Activated T-cell treated with anti-CD3 and anti-CD28 coated beads for 48 hours (primary cell): Measurements from ENCODE around the gene VSTM2L.
"Not testable (repeated sequence)": the region's sequence is repeated elsewhere in the genome, so short reads cannot be mapped to it uniquely, and the experiment has no call there.

Experiments used
- DNase-seq: peaks from one replicate; pipeline ENCODE4 v3.0.0-alpha.2; 2020; ENCODE audit warnings: low read depth

Gene VSTM2L, protein sequence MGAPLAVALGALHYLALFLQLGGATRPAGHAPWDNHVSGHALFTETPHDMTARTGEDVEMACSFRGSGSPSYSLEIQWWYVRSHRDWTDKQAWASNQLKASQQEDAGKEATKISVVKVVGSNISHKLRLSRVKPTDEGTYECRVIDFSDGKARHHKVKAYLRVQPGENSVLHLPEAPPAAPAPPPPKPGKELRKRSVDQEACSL

DNA sequence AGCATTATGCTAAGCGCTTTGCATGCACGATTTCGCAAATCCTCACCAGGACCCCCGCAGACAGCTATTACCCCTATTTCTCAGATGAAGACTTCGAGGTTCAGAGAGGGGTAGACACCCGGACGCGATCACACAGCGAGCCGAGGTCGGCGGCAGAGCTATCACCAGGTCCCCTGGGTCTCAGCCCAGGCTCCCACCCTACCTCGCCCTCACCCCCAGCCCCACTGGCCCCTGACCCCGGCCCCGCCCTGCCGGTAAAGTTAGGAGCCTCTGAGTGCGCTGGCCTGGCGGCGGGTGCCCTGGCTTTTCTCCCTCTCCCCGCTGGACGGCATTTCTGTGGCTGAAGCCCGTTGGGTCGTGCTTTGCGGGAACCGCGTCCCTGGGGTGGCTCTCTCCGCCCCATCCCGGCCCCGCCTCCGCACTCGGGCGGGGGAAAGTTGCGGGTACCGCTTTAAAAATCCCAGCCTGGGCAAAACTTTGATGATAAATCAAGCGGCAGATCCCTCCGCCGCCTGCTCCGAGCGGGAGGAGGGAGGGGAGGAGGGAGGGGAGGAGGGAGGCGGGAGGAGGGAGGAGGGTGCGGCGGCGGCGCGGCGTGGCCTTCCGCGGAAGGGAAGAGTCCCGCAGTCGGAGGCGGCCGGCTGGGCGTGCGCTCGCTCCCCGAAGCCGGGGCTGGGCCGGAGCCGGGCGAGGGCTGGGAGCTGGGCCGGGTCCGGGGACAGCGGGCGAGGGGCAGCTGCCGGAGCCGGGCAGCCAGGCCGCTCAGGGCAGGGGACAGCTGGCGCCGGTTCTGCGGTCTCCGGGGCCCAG, at the start of gene VSTM2L:
Gene VSTM2L, plus strand, starts transcription at position 624 of the 810 bp plus-strand sequence. CDS start 224 bp downstream, outside the sequence.
- no peak for DNase-seq

DNA sequence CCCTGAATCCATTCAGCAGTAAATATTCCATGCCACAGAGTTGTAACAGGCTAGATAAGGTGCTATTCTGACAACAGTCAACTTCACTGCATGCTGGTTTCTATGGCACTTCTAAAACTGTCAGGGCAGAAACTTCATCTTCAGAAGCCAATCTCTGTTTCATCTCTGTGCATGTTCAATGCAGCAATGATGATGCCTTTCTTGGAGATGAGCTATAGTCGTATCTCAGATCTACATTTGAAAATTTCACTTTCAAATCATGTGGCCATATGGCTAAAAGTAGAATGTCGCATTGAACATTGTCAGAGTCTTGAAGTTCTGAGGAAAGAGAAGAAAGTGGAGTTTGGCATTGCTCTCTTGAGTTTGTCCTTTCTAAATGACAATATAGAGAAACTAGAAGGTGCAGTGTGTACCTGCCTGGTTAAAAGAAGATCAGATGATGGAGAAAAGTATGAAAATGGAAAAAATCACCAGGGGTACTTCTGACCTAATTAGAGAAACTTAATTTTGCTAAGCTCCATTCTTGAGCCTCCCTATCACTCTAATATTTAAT, 49.0 kb upstream of the VSTM2L start:
- no peak for DNase-seq

DNA sequence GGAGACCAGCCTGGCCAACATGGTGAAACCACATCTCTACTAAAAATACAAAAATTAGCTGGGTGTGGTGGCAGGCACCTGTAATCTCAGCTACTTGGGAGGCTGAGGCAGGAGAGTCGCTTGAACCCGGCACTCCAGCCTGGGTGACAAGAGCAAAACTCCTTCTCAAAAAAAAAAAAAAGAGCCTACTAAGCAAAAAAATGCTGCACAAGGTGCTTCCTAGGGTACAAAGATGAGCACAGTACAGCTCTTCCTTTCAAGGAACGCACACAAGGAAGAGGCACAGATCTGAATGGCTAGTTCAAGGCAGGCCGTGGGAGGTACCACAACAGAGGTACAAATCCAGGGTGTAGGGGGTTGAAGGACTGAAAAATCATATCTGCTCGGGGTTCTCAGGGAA, 46.9 kb upstream of the VSTM2L start:
- DNase-seq: not testable (repeated sequence)

DNA sequence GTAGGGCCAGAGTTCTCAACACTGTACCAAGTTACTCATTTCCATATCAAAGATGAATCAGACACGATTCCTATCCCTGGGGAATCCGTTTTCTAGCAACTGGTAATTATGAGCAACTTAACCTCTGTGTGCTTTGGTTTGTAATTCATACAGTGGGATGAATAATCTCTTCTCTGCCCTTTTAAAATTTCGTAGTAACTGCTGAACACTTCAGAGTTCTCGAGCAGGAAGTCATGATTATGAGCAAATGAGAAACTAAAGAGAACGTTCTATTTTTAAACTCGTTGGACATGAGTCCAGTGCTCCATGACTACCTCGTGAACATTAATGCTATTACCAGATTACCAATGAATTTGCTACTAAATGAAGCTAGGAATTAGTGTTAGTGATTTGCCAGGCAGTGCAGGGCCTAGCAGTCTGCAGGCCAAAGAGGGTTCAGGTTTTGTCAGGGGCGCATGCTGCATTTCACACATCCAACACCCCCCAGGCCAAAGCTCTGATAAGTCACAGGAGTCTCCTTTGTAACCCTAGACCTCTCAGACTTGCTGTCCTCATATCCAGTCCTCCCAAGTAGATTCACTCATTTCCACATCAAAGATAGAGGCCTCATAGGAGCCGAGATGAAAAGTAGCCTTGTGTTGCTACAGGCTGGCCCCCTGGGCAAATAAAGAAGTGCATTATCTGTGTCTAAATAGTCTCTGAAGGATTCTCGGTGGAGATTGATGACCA, 45.8 kb upstream of the VSTM2L start:
- DNase-seq: no peak

DNA sequence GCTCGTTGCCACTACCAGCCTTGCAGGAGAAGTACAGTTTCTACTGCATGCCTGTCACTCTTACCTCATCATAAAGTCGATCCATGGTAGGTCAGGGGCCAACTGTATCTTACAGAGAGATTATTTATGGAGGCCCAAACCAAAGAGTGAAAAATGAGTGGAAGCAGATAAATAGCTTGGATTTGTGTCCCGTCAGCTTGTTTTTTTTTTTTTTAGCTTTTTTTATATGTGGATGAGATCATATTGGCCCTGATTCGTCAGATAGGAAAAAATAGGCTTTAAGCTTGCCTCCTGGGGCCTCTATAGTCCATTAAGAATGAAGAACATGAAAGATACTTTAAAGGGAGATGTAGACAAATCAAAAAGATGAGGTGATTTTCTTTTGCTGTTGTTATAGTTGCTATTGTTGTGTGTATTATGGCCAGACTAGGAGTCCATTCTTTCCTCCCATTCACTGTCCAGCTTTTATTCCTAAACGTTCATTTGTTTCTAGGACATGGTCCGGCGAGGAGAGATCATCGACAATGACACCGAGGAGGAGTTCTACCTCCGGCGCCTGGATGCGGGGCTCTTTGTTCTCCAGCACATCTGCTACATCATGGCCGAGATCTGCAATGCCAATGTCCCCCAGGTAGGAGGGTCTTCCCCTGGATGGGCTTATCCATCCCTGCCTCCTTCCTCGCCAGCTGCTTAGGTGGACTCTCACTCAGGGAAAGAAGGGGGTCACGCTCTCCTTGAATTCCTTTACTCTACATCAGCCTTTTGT, 43.3 kb upstream of the VSTM2L start:
- DNase-seq: no peak

DNA sequence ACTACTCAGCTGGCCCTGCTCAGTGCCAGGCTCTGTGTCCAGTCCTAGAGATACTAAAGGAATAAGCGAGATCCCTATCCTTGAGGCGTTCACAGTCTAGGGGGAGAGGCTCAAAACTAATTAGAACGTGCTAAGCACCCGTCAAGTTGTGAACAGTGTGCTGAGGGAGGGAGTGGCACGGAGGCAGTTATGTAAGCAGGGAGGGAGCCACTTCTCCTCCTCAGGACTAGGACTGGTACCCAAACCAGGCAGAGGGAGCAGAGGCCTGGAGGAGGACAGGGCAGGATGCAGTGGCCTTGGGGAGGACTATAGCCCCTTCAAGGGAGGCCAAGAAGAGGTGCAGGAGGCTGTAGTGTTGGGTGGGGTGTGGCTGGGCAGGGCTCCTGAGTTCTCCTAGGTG, 39.6 kb upstream of the VSTM2L start:
- no peak for DNase-seq

DNA sequence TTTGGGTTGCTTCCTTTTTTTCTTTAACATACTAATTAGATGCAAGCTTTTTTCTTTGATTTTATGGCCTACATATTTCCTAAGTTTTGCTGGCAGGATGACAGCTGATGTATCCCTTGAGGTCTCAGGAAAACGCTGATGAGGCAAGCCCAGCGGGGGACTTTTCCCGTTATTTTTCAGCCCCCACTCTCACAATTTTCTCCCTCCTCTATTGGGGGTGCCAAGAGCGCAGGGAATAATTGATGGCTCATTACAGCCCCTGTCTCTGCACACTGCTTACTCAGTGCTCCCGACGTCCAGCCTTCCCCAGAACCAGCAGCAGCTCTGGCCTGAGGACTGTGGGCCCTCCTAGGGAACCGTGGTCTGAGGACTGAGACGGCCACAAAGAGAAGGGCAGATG, 38.6 kb upstream of the VSTM2L start:
- DNase-seq: no peak

DNA sequence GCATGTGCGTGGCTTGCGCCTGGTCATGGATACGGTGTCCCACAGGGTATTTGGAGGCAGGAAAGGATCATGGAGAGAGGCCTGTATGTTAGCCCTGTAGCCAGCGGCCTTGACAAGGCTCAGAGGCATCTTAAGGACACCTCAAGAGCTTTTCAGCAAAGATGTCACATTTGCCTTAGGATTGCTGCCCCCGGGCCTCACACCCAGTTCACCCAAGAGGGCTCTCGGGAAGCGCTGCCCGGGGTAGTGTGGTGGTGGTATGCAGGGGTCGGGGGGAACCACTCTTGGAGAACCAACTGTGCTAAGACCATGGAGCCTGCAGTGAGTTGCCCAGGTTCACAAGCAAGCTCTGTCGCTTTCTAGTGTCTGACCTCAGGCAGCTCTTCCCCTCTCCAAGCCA, 36.9 kb upstream of the VSTM2L start:
- DNase-seq: no peak

DNA sequence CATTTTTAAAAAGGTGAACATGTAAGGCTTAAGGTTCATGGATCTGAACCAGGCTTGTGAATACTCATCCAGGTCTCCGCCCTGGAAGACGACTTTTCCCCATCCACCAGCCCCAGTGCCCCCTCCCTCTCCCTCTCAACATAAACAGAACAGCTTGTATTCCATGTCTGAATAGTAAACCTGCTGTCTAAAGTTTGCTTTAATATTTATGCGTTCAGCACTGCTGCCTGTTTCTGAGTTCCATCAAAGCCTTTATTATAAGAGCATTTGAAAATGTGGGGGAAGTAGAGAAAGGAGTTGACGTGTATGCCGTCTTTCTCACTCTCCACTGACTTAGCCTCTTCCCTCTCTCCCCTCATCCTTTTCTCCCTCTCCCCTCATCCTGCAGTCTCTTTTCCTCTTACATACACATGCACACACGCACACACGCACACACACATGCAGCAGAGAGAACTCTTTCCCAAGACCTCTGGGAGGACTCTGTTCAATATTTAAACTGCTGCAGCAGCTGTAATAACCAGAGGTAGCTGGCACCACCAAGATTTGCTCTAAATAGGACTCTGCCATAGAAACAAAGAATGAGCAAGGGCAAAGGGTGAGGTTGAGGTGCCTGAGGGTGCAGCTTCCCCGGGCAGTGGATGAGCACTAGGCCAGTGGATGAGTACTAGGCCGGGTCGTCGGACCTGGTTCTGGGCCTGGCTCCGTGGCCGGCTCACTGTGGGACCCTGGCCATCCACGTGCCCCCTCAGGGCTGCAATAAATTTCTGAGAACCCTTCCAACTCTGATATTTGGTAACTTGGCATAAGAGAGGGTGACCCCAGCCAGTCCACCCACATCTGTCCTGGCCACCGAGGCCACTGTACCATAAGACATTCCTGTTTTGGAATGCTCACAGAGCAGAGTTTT, 35.4 kb upstream of the VSTM2L start:
- DNase-seq: no peak

DNA sequence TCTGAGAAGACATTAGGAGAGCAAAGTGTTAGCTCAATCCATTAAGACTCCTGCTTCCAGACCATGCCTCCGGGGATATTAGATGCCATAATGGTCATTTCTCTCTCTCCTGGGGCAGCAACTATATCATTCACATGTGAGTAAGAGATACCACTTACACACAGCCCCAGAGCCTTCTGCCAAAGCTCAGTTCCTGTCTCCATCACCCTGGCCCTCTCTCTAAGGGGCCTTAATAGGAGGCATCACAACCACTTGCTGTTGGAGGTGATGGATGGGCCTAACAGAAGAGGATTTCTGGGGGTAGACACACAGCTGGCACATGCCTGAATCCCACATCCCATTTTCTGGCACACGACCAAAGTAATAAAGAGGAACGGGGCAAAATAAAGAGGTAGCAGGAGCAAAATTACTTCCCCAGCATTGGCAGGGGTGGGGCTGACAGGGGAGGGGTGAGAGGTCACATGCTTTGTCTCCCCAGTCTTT, 34.0 kb upstream of the VSTM2L start:
- no peak for DNase-seq

DNA sequence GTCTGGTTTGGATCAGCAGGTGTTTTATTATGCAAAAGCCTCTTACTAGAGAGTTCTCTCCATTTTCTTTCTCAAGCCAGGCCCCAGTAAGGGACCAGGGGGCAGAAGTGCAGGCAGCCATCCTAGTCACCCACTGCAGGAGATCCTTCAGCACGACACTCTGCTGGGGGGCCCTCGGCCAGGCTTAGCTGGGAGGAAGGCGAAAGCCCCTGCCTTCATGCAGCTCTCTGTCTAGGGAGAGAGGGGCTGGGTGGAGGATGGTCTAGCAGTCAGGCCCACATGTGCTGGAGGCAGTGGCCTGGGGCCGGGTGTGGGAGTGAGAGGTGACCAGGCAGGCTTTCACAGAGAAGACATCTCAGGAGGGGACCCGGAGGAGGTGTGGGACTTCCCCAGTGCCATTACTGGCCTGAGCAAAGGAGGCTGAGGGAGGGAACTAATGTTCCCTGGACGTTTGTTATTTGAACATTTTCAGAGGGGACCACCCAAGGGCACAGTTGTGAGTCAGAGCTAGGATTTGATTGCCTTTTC, 33.5 kb upstream of the VSTM2L start:
- no peak for DNase-seq

DNA sequence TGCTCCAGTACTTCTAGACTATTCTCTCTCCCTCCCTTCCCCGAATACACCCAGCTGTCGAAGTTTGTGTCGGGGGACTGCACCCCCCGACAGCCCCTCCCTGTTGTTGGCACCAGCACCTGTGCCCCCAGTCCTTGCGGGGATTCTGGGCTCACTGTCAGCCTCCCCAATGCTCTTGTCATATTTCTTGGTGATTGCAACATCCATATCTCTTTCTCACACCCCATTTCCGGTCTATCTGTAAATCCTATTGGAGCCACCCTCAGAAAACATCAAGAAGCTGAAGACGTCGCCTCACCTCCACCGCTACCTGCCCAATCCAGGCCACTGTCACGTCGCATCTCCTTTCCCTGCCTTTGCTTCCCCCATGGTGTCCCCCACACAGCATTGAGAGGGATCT, 32.6 kb upstream of the VSTM2L start:
- no peak for DNase-seq

DNA sequence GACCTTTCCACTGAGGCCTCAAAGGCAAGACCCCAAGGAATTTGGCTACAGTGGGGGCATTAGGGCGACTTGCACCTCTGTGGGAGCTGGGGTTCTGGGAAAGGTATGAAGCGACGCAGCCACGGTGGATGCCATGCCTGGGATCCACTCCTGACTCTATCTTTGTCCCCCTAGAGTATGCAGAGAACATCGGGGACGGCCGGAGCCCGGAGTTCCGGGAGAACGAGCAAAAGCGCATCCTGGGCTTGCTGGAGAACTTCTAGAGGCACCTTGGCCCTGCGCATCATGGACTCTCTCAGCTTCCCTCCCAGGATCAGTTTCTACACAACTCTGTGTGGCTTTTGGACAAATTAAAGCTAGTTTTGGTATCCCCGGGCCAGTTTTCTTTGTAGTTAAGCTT, 31.2 kb upstream of the VSTM2L start:
- DNase-seq: no peak

DNA sequence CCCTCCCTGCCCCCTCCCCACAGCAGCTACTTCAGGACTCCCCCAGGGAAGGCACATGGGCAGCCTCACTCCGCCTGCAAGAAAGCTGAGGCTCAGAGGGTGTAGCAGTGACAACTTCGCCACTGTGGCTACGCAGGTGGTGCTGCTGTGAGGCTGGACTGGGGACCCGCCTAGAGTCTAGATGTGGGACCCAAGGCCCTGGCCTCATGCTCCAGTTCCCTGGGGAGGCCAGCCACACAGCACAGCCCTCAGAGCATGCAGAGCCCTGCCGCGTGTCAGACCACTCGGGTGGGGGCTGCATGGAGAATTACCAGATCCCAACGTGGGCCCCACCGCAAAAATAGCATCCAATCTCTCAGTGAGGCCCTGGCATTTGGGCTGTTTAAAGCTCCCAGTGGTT, 30.8 kb upstream of the VSTM2L start:
- no peak for DNase-seq

DNA sequence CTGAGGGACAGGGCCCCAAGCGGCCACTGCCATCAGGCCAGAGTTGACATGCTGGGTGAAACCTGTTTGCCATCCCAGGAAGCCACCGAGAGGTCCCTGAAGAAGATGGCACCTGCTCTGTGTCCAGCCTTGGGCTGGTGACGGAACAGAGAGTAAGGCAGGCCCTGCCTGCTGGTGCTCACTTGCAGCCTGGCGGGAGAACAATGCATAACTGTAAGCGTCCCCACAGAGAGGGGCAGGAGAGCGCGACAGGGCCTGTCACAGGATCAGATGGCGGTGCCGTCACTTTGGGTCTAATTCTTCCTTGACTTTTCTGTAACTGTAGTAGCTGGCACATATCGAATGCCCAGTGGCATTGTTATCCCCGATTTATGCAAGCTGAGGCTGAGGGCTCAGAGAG, 29.0 kb upstream of the VSTM2L start:
- no peak for DNase-seq

DNA sequence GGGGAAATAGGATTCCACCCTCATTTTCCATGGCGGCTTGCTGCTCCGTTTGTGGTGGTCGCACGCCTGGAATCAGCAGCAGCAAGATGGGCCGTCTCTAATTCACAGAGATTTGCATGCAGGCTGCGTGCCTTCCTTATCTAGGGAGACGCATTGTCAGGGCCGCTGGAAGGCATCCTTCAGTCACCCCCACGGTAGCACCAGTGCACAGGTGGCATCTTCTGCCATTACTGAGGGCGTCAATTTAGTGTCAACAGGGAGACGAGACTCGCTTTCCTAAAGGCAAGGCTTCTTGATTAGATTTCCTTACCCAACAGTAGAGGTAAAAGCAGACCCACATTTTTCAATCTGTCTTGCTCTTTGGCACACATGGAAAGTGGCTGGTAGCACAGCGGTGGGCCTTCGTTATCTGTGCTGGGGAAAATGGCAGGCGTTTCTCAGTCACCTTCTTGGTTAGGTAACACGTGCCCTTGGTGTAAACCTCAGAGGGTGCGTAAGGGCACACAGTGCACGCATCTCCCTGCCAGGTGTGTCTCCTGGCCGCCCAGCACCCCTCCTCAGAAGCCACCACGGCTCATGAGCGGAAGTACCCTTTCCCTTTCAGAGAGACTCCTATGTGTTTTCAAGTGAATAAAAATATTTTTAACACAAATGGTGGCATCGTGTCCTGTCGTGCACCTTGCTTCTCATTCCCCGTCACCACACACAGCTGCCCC, 27.3 kb upstream of the VSTM2L start:
- DNase-seq: no peak

DNA sequence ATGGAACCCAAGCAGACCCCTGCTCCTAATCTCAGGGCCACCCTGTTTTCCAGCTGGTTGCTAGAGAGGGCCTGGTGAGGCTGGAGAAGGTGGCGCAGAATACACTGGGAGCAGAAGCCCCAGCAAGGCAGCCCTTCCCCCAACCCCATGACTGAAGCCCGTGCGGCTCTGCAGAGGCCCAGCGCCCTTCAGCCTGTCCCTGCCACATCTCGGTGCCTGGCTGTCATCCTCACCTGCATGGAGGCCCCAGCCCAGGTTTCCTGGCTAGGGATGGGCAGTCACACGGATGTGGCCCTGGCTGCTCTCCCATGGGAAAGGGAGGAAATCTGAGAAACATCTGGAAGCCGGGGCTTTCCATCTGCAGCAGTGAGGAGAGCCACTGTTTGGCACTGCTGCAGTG, 26.1 kb upstream of the VSTM2L start:
- no peak for DNase-seq

DNA sequence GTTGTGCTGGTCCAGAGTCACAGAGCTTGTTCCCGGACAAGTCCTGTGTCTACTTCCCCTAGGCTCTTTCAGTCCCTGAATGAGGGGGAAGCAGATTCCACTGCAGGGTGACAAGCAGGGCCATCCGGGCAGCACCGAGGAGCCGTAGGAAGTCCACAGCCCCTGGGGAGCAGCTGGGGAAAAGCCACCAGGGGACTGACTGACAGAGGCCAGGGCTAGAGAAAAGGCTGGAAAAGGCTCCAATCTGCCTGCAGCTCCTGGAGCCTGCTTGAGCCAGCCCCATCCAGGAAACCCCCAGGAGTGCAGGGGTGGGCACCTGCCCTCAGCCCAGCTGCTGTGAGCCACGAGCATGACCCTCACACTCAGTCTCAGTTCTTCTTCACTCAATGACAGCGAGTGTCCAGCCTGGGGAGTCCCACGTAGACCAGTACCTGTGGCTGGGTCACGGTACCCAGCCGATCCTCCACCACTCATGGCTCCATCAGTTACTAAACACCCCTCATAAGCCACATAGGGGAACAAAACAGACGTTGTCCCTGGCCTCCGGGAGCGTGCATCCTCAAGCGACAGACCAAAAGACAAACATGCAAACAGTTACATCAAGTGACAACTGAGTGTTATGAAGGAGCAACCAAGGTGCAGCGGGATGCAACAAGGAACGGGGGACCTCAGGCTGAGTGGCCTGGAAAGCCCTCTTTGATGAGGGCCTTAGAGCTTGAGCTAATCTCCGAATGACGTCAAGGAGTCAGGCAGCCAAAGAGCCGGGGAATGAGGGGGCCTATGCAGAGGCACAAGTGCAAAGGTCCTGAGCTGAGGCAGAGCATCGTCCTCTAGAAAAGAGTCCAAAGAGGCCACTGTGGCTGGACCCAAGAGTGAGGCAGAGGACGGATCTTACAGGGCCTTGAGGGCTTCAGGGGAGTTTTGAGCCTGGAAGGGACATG, 24.8 kb upstream of the VSTM2L start:
- DNase-seq: no peak
